Measurements from ENCODE around the gene HCK.
"Not testable (repeated sequence)": the region's sequence is repeated elsewhere in the genome, so short reads cannot be mapped to it uniquely, and the experiment has no call there.

HCK gene

DNA sequence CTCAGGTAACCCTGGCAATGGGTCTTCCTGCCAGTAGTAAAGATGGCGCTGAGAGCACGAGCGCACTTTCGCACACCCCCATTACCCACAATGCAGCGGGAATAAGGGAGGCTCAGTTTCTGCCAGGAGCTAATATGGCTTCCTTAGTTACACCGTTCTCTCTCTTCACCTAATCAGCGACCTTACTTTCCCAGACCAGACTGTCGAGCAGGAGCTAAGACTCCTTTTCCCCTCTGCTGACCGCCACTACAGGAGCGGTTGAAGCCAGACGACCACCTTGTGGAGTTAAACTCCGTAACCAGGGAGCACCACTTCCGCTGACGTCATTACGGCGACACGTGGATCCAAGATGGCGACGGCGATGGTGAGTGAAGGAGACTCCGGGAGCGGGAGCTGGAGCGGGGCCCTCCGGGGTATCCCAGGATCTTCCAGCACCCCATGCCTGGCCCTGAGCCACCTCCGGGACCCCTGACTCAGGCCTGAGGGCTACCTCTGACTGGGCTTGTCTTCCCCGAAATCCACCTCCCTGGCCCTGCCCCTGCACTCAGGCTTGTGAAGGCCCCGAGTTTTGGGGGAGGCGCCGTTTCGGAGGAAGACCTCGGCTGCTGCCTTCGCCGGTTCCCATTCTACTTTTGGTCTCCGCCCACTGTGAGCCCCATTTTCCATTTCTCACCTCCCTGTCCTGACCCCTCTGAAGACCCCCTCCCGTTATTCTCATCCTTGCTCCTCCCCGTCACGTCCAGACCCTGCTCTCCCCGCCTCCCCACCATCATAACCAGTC is 57.5 kb downstream of the HCK start, which contains the start of gene TM9SF4:
Gene TM9SF4, plus strand, starts transcription at position 323 of the 781 bp plus-strand sequence. Its CDS starts 27 bp downstream, at position 350.
- DNase-seq = peak; percentile 96

DNA sequence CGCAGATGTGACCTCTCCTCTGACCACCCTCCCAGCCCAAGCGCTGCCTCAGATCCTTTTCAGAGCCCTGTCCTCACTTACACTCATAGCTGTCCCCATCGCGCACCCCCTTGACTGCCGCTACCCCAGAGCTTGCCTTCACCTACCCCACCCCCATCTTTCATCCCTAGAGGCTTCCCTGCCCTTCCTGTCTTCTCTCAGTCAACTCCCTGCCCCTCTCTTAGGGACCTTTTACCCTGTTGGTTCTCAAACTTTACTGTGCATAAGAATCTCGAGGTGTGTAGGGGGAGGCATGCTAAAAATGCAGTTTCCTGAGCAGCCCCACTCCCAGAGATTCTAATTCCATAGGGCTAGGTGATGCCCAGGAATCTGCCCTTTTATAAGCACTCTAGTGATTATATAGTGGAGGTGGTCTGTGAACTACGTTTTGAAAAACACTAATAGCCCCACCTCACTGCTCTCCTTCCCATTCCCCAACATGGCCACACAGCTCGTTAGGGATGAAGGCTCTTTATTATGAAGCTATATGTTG is 58.2 kb downstream of the HCK start:
- DNase-seq = no peak

DNA sequence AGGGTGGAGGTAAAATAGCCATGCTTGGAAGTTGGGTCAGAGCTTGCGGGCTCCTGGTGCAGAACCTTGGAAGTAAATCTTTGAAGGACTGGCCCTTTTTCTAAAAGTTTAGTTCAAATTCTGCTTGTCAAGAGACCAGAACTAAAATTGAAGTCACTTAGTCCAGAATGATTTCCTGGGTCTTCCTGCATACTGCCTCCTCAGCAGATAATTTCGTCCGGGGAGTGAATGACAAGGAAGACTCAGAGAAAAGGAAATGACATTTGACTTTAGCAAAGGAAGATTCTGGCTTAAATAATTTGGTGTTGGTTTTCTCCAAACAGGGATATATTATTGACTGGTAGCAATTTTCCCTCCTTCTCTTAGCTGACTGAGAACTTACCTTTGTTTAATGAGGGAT is 58.7 kb downstream of the HCK start:
- no peak for DNase-seq

DNA sequence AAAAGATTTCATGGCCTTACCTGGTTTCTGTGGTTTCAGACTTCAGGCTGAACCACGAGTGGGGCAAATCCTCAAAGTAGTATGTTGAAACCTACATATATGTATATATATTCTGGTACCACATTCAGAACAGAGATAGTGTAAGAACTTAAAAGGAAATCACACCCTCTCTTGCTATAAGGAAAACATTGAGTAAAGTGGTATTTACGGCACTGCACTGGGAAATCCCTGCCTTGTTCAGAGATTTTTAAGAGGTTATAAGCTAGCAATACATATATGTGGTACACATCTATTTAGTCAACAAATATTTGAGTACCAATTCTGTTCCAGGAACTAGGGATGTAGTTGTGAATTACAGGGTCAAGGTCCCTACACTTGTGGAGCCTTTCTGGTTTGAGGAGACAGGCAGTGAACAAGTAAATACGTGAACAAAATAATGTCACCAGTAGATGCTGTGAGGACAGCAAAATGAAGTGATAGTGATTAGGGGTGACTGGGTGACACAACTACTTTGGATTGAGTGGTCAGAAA is 59.2 kb downstream of the HCK start:
- DNase-seq = no peak

DNA sequence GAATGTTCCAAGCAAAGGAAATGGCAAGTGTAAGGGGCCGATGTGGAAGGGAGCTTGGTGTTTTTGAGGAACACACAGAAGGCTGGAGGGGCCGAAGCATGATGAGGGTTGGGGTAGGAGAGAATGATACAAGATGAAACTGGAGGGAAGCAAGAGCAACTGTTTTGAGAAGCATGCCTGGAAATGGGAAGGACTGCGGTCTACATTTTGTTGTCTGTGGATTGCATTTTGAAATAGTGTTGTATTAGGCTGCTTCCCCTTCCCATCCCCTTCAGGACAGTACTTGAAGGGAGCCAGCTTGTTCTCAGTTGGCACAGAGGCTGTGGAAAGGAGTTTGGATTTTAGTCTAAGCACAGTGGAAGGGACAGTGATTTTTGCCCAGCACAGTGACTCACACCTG is 59.7 kb downstream of the HCK start:
- DNase-seq = no peak

DNA sequence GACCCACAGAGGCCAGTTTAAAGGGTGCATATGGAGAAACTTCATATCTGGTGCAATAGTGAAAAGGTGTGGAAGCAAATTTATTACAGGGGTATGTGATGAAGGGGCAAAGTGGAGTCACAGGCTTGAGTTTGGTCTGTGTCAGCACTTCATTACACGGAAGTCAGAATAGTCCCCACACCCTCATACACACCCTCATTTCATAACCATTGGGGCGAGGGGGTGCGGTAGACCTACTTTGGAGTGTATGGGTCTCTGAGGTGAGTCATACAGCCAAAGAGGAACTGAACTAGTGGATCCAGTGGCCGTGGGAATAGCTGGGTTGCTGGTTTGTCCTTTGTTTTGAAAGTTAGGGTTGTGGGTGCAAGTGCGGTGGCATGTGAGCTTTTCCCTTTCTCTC is 60.8 kb downstream of the HCK start:
- DNase-seq = no peak

DNA sequence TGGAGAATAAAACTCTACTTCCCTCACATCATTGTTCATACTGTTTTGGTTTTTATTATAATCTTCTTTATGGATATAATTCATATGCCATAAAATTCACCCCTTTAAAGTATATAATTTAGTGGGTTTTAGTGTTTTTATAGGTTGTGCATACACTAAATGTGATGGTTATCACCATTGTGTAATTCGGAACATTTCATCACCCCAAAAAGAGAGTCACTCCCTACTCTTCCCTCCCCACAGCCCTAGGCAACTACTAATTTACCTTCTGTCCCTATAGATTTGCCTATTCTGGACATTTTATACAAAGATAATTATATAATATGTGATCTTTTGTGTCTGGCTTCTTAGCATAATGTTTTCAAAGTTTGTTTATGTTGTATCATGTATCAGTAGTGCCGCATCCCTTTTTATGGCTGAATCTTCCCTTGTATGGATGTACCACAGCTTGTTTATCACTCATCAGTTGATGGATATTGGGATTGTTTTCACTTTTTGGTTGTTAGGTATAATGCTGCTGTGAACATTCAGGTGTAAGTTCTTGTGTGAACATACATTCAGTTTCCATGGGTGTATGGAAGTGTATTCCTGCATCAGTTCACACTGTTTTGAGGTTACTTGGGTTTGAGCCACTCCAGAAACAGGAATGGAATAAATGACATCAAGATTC is 61.7 kb downstream of the HCK start:
- no peak for DNase-seq

DNA sequence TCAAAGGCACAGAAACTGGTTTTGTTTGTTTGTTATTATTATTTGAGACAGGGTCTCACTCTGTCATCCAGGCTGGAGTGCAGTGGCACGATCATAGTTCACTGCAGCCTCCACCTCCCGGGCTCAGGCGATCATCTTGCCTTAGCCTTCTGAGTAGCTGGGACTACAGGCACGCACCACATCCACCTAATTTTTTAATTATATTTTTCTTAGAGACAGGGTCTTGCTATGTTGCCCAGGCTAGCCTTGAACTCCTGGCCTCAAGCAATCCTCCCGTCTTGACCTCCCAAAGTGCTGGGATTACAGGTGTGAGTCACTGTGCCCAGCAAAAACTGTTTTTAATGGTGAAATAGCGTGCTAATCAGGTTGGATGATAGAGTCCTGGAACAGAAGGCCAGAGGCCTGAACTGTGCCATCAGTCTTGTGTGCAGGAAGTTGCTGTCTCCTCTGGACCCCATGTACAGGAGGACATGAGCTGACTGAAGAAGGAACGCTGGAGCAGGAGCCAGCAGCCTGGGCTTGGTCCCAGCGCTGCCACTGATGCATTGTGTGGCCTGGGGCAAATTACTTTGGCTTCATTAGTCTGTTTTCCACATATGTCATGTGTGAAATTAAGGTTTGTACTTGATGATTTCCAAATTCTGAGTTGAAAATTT is 62.4 kb downstream of the HCK start:
- DNase-seq = no peak

DNA sequence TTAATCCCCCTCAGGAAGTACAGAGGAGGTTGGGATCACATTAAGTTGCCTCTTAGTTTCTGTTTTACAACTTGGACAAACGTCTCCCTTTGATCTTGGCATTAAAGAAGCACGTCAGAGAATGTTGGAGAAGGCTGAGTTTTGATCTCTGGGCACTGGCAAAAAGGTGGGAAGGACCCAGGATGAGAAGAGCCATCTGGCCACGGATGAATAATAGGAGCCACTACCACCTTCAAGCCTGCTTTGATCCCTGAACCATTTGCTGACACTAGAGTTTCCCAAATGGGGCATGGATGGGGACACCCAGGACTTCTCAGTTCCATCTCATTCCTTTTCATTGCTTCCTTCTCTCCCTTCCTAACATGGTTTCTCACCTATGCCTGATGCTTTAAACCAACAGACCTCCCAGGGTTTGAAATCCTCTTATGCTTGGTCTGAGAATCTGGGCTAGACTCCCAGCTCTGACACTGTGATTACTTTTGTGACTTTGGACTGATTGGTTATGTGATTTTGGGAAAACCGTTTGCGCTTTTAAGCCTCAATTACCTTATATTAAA is 63.2 kb downstream of the HCK start:
- DNase-seq = no peak

DNA sequence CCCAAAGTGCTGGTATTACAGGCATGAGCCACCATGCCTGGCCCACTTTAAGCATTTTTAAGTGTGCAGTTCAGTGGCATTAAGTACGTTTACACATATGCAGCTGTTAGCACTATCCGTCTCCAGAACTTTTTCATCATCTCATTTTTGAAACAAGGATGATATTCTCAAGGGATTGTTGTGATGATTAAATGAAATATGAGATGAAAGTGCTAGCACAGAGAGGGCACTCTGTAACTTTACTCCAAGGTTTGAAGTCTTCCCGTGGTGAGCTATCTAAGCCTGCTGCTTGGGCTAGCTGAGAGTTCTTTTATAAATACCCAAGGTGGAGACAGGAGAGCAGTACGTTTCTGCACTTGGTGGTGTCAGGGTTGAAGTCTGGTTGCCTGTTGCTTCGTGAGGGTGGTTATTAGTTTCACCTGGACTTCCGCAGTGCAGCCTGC is 64.1 kb downstream of the HCK start:
- DNase-seq = peak; percentile 12

DNA sequence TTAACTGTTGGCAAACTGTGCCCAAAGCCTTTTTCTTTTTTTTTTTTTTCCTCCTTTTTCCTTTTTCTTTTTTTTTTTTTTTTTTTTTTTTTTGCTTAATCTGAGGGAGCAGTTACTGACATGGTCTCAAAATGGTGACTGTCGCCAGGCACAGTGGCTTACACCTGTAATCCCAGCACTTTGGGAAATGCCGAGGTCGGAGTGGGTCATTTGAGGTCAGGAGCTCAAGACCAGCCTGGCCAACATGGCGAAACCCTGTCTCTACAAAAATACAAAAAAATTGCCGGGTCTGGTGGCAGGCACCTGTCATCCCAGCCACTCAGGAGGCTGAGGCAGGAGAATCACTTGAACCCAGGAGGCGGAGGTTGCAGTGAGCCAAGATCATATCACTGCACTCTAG is 64.8 kb downstream of the HCK start:
- DNase-seq = not testable (repeated sequence)

DNA sequence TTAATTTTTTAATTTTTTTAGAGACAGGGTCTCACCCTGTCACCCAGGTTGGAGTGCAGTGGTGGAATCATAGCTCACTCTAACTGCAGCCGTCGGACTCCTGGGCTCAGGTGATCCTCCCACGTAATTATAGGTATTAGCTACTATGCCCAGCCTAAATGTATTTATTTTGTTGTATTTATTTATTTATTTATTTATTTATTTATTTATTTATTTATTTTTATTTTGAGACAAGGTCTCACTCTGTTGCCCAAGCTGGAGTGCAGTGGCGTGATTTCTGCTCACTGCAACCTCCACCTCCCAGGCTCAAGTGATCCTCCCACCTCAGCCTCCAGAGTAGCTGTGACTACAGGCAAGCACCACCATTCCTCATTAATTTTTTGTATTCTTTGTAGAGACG is 66.4 kb downstream of the HCK start:
- not testable (repeated sequence) for DNase-seq

DNA sequence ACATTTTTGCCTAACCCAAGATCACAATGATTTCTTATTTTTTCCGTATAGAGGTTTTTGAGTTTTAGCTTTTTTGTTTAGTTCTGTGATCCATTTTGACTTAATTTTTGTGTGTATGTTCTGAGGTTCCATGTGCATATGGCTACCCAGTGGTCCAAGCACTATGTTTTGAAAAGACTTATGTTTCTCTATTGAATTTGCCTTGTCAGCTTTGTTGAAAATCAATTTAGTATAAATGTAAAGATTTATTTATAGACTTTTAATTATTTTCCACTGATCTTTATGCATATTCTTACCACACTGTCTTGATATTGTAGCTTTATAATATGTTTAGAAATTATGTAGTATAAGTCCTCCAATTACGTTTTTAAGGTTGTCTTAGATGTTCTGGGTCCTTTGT is 67.7 kb downstream of the HCK start:
- DNase-seq = no peak

DNA sequence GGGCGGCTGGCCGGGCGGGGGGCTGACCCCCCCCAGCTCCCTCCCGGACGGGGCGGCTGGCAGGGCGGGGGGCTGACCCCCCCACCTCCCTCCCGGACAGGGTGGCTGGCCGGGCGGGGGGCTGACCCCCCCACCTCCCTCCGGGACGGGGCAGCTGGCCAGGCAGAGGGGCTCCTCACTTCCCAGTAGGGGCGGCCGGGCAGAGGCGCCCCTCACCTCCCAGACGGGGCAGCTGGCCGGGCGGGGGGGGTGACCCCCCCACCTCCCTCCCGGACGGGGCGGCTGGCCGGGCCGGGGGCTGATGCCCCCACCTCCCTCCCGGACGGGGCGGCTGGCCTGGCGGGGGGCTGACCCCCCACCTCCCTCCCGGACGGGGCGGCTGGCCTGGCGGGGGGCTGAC is 69.9 kb downstream of the HCK start:
- not testable (repeated sequence) for DNase-seq

DNA sequence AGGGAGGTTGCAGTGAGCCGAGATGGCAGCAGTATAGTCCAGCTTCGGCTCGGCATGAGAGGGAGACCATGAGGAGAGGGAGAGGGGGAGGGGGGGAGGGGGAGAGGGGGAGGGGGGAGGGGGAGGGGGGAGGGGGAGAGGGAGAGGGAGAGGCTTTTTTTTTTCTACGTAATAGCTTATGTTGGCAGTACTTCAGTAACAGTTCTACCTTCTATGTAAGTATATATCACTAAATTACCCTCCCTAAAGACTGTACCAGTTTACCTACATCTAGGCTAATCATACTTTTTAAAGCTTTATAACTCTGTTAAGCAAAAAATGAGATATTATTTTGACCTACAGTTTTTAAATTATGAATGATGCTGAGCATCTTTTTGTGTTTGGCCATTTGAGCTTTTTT is 71.0 kb downstream of the HCK start:
- DNase-seq = no peak

DNA sequence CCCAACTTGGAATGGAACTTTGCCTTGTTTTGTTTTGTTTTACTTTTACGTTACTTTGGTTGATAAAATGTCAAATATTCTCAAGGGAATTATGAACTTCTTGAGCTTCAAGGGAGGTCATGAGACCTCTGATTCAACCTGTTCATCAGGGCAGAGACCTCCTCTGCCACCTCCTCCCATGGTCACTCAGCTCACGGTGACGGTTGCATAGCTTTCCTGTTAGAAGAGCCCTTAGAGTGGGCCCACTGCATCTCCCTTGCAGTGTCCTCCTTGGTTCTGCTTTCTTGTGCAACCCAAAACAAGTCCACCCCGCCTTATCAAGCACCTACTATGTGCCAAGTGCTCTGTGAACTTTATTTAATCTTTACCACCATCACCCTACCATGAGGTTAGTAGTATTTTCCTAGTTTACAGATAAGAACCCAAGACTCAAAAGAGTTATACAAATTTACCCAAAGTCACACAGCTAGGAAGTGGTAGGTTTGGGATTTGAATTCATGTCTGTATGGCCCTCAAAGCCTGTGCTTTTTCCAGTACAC is 72.9 kb downstream of the HCK start:
- DNase-seq = no peak

DNA sequence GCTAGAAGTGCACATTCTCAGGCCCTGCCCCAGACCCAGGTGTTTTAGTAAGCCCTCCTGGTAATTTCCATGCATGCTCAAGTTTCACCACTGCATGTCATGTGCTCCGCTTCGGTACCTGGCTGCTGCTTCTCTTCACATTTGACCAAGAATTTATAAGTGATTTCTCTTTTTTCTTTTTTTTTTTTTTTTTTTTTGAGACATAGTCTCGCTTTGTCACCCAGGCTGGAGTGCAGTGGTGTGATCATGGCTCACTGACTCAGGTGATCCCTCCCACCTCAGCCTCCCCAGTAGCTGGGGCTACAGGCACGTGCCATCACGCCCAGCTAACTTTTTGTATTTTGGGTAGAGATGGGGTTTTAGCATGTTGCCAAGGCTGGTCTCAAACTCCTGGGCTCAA is 73.5 kb downstream of the HCK start:
- DNase-seq = no peak

DNA sequence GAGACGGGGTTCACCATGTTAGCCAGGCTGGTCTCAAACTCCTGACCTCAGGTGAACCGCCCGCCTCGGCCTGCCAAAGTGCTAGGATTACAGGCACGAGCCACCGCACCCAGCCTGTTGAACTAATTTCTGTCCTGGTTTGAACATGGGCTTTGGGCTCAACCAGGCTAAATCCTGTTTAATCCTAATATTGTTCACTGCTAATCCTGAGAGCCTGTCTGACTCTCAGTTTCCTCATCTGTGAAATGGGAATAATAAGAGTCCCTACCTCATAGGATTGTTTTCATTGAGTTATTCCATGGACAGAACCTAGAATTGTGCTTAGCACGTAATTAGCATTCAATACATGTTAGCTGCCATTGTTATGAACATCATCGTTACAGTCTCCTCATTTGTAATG is 74.9 kb downstream of the HCK start:
- DNase-seq = no peak

DNA sequence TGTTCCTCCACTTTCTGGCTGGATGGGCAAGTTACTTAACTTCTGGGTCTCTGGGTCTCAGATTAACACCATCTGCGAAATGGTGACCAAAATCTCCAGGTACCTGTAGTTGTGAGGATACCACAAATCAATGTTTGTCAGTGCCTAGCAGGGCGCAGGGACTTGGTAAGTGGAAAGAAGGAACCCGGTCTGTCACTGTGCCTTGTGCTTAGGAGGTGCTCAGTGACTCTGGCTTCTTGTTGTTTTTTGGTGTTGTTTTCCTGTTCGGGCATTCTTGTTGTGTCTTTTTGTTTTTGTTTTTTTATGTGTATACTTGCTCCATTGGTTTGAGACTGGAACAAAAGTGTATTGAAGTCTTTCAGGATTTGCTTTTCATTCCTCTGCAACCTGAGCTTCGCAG is 75.3 kb downstream of the HCK start:
- DNase-seq = no peak

DNA sequence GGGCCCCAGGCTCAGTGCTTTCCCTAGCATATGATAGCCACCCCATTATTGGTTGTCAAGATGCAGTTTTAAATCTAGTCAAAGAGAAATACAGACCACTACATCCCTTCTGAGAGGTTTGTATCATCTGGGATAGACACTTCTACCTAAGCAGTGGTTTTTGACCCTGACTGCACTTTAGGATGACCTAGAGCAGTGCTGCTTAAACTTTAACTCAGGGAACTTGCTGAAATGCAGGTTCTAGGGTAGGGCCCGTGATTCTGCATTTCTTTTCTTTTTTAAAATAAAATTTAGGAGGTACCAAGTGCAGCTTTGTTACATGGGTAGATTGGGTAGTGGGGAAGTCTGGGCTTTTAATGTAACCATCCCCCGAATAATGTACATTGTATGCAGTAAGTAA is 76.1 kb downstream of the HCK start:
- no peak for DNase-seq

DNA sequence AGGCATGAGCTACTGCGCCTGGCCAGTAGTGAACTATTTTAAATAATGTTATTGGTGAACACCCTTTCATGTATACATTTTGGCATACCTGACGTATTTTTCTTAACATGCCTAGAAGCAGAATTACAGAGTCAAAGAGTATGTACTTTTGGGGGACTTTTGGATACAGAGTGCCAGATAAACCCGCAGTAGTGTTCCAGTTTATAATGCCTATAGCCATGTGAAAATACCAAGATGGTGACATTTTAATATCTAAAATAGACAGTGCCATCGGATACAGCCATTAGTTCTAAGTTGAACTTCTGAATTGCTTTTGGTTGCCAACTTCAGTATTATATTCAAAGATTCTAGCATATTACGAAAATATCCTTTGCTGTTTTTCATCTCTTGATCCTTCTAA is 77.8 kb downstream of the HCK start:
- no peak for DNase-seq

DNA sequence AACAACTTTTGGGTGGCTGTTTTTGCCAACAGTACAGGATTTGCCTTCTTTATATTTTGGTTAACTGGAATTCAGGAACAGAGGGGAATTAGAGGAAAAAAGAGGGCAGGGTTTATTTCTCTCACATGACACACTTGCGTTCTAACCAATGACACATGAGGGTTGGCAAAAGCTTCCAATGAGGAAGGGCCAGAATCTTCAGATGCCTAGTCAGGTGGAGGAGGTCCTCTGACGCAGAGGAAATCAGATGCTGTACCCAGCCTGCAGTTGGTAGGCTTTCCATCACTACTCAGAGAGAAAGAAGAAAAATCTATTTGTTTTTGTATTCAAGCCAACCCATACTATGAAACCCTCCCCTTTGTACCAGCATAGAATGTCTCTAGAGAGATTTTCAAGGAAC is 78.3 kb downstream of the HCK start:
- no peak for DNase-seq

DNA sequence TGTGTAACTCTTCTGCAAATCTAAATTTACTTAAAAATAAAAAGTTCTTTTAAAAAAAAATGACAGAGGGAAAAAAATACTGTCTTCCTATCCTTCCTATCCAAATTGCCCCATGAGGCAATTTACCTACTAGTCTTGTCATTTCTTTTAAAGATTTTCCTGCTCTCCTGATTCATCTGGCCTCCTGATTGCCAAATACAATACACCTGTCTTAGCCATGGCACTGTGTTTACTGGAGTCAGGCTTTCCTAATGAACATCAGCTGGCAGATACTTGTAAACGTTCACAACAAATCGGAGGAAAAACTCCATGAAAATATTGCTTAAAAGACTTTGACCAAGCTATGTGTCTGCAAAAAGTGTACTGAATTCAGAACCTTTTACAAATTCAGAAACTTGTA is 78.9 kb downstream of the HCK start:
- no peak for DNase-seq
